GM04503 (cell line): ENCODE results near the gene MEGF6.

Experiments used
- DNase-seq: peaks from one replicate; pipeline ENCODE4 v3.0.0-alpha.2; 2012; ENCODE audit warnings: low read depth

Gene MEGF6

DNA sequence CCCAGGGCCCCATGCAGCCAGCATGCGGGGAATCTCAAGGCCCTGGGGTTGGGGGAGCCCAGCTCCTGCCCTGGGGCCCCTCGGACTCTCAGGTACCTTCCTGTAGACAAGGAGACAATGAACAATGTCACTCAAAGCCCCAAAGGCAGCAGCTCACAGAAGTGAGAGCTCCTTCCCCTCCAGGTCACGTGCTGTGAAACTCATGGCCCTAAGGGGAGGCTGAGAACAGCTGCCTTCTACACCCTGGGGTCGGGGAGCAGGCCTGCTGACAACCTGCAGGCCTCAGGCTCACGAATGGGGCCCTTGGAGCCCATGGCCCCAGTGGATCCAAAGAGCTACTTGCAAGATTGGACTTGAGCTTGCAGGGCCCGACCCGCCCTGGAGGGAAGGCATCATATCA, 3.2 kb downstream of the MEGF6 start:
- DNase-seq = no peak

GRCh38 chr1:3607703-3608065, 3.6 kb downstream of the MEGF6 start:
- no peak for DNase-seq

DNA sequence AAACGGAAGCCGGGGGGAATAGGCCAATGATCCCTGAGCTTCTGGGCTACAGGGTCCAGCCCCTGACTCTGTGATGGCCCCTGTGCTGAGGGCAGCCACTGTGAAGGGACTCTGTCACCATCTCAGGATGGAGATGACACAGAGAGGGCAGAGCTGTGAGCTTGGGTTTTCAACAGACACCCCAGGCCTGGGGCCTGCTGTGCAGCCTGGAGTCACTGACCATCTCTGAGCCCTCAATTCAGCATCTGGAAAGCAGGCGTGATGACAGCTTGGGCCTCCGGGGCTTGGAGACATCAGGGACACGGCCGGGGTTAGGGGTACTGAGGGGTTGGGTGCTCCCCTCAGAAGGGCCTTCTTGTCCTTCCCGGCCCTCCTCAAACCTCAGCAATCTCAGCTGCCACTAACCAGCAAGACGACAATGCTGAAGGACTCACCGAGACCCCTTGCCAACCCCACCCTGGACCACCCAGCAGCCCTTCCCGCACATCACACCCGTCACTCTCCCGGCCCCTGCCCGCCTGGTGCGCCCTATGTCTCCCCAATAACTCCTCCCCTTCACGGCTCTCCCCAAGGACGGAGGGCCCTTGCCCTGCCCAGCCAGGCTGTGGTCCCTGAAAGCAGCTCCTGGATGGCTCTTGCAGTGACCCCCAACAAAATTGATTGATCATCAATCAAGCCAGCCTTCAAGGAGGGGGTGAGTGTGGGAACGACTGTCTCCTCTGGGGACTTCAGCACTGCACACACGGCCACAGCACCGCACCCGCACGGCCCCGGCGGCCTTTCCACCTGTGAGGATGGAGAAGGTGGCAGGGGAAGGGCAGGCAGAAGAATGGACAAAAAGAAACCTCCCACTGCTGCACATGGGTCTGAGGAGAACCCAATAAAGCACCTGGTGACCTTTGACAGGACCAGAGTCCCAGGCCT, 4.3 kb downstream of the MEGF6 start:
- DNase-seq = no peak

GRCh38 chr1:3604997-3605823, 6.1 kb downstream of the MEGF6 start:
- no peak for DNase-seq

DNA sequence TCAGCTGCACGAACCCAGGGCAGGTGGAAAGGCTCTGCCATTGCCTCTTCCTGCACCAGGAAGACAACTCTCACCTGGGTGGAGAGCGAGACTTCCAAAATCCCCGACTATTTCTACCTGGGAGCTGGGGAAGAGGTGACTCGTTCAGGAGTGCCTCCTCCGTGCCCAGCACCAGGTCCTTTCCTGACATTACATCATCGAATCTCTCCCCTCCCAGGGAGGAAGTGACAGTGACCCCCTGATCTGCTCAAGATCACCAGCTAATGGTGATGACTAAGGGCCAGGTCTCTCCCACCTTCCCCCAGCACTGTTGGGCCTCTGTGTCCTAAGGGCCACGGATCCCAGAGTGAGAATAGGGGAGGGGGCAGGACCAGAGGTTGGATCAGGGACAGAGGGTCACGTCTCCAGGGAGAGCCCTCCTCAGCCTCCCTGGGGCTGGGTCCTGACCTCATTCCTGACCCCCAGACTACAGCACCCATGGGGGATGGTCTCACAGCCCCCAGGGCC, 6.8 kb downstream of the MEGF6 start:
- DNase-seq = no peak

DNA sequence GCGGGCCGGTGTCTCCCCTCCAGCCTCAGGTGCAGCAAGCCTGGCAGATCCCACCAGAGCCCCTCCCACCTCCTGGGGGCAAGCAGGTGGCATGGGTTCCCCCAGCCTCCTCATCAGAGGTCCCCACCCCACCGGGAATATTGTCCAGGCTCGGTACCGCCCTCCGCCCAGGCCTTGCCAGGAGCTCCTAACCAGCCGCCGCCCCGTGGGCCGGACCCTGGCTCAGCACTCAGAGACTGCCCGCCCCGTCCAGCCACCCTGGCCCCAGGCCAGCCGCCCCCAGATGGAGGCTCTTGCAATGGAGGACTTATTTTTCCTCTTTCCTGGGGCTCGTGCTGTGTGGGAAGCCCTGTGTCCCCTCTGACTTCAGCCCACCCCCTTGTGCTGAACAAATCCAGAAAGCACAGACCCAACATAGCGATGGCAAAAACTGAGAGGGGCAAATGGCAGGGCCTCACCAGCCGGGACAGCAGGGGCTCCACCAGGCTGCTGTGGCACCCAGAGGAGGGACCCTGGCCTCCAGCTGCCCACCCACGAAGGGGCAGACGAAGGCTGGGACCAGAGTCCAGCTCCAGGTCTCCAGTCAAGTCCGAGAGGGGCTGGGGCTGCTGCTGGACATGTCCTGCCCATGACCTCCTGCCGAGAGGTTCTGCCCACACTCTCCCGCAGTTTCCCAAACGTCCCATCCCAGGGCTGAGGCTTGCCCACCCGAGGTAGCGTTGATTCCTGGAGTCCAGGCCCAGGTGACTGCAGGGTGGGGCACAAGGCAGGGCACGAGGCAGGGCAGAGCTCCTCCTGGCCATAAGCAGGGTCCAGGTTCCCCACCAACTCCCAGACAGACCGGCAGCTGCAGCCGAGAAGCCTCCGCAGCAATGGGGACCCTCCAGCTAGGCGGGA, 7.5 kb downstream of the MEGF6 start:
- no peak for DNase-seq

- DNase-seq = no peak
These were observed 8.2 kb downstream of the MEGF6 start for GRCh38 chr1:3603156-3603555.

GRCh38 chr1:3602375-3602774, 8.9 kb downstream of the MEGF6 start:
- no peak for DNase-seq

DNA sequence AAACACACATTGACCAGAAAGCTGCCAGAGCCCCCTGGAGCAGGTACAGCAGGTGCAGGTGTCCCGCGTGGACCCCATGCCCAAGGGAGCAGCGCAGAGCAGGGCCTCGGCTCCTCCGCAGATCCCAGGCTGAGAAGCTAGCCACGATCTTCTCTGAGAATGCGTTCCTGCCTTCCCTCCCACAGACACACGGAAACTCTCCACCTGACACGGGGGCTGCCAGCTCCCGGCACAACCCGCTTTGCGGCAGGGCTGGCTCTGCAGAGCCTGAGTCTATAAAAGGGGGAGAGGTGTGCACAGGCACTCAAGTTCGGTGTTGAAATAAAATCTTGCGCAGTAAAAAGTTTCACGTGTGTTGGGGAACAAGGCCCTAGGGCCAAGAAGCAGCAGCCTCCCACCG, 9.6 kb downstream of the MEGF6 start:
- no peak for DNase-seq

DNA sequence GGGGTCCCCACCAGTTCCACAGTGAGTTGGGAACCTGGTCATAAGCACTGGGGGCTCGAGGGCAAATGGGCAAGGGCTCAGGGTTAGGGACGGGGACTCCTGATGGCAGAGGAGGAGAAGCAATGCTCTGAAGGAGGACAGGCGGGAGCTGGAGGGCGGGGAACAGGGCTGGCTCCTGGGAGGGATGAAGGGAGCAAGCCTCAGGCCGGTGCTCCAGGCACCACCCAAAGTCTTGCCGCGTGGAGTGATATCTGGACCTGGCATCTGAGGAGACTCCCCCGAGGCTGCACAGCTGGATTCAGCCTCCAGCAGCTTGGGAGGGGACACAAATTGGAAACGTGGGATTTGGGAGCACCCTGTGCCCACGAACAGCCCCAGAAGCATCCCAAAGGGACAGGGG, 11.0 kb downstream of the MEGF6 start:
- DNase-seq = no peak

- DNase-seq = no peak
These were observed 11.5 kb downstream of the MEGF6 start for GRCh38 chr1:3599816-3600215.

GRCh38 chr1:3599286-3599811, 12.0 kb downstream of the MEGF6 start:
- DNase-seq = no peak

DNA sequence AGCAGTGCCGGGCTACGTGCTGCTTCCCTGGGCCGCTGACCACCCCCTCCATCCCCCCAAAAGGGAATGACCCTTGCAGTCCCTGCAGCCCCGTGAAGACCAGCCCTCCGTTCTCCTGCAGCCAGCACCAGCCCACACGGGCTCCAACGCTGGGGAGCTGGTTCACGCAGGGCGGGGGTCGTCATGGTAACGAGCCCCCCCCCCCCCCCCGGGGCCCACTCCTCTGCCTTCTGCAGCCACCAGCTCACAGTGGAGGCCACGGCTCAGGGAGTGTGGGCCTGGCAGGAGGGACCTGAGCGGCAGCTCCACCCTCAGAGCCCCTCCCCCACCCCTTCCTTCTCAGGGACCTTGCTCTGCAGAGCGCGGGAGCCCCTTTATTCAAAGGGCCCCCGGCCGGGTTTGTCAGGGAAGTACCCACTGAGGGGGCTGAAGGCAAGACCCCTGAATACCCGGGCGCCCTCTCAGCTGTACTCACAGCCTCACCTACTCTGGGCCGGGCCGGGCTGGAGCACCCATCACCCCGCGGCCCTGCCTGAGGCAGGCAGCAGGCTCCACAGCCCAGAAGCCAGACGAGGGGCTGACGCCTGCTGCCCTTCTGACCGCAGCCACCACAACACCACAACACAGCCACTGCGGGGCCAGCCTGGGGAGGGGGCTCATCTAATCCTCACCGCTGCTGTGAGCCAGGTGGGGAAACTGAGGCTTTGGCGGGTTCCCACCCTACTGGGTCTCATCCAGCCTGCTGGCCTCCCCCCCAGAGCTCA, 12.6 kb downstream of the MEGF6 start:
- no peak for DNase-seq

DNA sequence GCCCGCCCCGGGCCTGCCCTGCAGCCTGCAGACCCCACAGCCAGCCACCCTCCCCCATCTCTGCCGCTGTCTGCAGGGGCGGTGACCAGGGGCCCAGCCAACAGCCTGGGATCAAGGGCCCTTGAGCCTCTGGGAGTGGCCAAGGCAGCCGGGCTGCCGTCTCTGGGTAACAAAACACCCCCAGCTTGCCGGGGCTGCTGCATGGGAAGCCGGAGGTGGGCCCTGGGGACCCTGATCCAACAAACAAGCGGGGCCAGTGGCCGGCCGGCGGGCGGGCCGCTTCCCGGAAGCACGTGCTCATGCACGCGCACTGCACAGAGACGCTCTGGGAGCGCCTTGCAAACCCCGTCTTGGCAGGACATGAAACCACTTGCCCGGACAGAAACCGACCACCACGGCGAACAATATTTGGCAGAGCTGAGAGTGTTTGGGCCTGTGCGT, 13.2 kb downstream of the MEGF6 start:
- no peak for DNase-seq

- DNase-seq = no peak
These were observed 13.7 kb downstream of the MEGF6 start for GRCh38 chr1:3597599-3597964.

DNA sequence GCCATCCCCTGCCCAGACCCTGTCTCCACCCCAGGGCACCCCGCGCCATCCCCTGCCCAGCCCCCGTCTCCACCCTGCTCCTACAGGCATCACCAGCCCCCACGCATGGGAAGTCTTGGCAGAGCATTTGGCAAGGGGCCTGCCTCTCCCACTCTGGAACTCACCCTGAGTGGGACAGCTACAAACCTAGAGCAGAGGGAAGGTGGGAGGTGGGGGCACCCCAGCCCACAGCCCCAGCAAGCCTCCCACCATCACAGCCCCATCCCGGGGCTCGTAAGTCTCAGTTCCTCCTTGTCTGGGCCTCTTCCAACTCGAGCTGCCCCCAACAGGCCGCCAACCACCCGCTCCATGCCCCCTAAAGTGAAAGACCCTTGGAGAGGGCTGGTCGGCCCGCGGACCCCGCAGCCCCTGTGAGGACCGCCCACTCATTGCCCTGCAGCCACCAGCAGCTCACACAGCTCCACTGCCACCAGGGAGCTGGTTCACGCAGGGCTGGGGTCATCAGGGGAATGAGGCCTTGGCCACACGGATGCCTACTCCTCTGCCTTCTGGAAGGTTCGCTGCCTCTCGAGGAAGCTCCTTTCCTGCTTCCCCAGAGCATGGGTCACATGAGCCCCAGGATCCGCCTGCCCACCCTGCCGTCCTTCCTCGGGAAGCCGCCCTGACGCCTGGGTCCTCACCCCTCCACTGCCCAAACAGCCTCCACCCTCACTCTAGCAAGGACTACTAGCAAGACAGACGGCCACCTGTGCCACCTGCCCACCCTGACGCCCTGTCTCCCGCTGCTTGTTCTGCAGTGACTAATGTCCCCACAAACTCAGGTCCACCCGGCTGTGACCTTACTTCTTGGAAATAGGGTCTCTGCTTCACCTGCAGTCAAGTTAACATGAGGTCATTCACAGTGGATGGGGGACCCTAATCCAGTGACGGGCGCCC, 14.4 kb downstream of the MEGF6 start:
- DNase-seq = no peak

DNA sequence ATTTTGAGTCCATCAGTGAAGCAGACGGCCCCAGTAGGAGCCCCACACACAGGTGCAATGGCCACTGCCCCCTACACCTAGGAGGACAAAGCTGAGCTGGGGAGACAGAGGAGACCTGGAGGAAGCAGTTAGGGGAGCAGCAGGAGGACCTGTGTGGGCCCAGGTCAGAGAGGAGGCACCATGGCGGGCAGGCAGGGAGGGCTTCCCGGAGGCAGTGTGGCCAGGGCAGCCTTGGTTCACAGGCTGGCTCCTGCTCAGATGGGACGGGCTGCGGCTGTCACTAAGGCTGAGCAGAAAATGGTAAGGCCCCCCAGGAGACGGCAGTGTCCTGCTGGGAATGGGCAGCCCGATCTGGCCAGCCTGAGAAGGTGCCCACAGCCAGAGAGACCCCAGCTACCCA, 15.4 kb downstream of the MEGF6 start:
- no peak for DNase-seq

DNA sequence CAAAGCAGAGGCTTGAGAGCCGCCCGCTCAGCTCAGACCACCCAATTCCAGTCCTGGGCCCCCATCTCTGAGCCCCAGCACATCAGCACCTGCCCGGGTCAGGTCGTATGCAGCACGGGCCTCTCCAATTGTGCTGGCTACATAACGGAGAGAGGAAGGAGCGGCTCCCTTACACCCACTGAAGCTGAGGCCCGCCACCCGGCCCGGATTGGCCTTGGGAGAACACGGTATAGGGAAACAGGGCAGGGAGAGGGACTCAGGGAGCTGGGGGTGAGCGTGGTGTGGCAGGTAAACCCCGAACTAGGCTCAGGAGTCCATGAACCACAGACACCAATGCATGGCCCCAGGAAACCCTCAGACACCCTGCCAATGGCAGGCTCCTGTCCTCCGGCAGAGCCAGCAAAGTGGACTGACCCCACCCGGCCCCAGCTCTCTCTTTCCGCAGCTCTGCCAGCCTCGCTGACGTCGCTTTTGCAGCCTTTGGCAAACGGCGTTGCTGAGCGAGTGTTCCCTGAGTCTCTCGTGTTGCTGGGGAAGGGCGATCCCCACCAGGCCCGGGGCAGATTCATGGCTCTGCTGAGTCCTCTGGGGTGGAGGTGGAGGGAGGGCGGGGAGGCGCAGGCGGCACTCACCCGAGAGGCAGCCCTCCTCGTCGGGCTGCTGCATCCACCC, 16.5 kb downstream of the MEGF6 start:
- DNase-seq = no peak

DNA sequence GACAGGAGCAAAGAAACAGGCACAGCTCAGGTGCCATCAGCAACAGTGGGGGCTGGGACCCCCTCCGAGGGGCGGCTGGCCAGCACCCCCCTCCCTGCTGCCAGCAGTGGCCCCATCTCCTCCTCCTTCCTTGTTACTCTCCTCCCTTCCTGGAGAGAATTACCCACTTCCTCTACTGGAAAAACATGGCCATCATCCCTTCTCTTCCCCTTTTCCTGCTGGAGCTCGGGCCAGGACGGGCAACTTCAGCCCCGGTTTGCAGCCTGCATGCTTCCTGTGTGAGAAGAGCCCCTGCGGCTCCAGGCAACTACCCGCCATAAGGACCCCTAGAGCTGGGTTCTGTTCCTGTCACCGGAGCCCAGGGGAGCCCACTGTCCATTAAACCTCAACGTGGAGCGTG, 17.6 kb downstream of the MEGF6 start:
- no peak for DNase-seq
